Transverse colon (tissue), 4 donors: ENCODE measurements around the gene SLC5A2.

ENCODE experiments used
- CTCF ChIP-seq, 5 experiments: fragments of 200-600 bp in 3 of 5; fragments of 450-650 bp in 2 of 5; sonication (generic) in 3 of 5; IDR thresholded peaks; 1 replicate in 2 of 5; 2 replicates in 3 of 5; pipeline ENCODE4 v1.5.1; 2016 to 2017; ENCODE audit warnings: antibody characterized with exemption in 5 of 5, inconsistent platforms in 3 of 5, mild to moderate bottlenecking in 2 of 5, moderate library complexity in 1 of 5
- EP300 ChIP-seq: sonication (generic); formaldehyde crosslinking; IDR thresholded peaks from one replicate; pipeline ENCODE4 v1.6.1; 2017; ENCODE audit warnings: antibody characterized with exemption, low read depth
- POLR2A ChIP-seq: fragments of 450-650 bp; IDR thresholded peaks from one replicate; pipeline ENCODE4 v1.6.1; 2016; ENCODE audit warnings: antibody characterized with exemption, mild to moderate bottlenecking, moderate library complexity
- POLR2AphosphoS5 ChIP-seq, 3 donors: sonication (generic); formaldehyde crosslinking; IDR thresholded peaks; one replicate each; pipeline ENCODE4 v1.6.1; 2016; ENCODE audit warnings: antibody characterized with exemption in 3 of 3

GRCh38 chr16:31504159-31504558 lies 21.2 kb downstream of the SLC5A2 start:
- TF ChIP-seq CTCF (IDR thresholded peaks at IDR 0.05) (no peak), EP300 (no peak), POLR2A (no peak), POLR2AphosphoS5 (IDR thresholded peaks at IDR 0.05) (no peak)
